Stromal cell of bone marrow (primary cell): Measurements from ENCODE around the gene PIK3R6.
"Not testable (repeated sequence)": the region's sequence is repeated elsewhere in the genome, so short reads cannot be mapped to it uniquely, and the experiment has no call there.

ENCODE experiments used
- DNase-seq: peaks from one replicate; pipeline ENCODE4 v3.0.0-alpha.2; 2012; ENCODE audit warnings: low read depth

Gene PIK3R6

GRCh38 chr17:8875436-8875835, 8.0 kb upstream of the PIK3R6 start:
- no peak for DNase-seq

GRCh38 chr17:8873801-8874715, 6.6 kb upstream of the PIK3R6 start:
- no peak for DNase-seq

GRCh38 chr17:8872705-8873435, 5.4 kb upstream of the PIK3R6 start:
- no peak for DNase-seq

GRCh38 chr17:8872036-8872704, 4.7 kb upstream of the PIK3R6 start:
- DNase-seq, result no peak

GRCh38 chr17:8871081-8871581, 3.7 kb upstream of the PIK3R6 start:
- DNase-seq, result no peak

GRCh38 chr17:8870406-8871040, 3.0 kb upstream of the PIK3R6 start:
- no peak for DNase-seq

GRCh38 chr17:8869114-8869815, 1.8 kb upstream of the PIK3R6 start:
- no peak for DNase-seq

GRCh38 chr17:8868529-8868951, 1.1 kb upstream of the PIK3R6 start:
- no peak for DNase-seq

- DNase-seq, result no peak
These were observed 618 bp upstream of the PIK3R6 start for GRCh38 chr17:8868092-8868491.

GRCh38 chr17:8865811-8866210, 1.7 kb downstream of the PIK3R6 start:
- no peak for DNase-seq

GRCh38 chr17:8865385-8865784, 2.1 kb downstream of the PIK3R6 start:
- no peak for DNase-seq

- no peak for DNase-seq
These were observed 5.0 kb downstream of the PIK3R6 start for GRCh38 chr17:8862213-8863056.

- DNase-seq, result no peak
These were observed 5.8 kb downstream of the PIK3R6 start for GRCh38 chr17:8861495-8862181.

- DNase-seq, result no peak
These were observed 7.6 kb downstream of the PIK3R6 start for GRCh38 chr17:8859804-8860430.

- DNase-seq, result peak; percentile 50
These were observed 8.3 kb downstream of the PIK3R6 start for GRCh38 chr17:8859027-8859803.

- DNase-seq, result peak; percentile 33
These were observed 9.6 kb downstream of the PIK3R6 start for GRCh38 chr17:8857919-8858318.

GRCh38 chr17:8856869-8857575, 10.5 kb downstream of the PIK3R6 start:
- DNase-seq, result no peak

GRCh38 chr17:8856205-8856603, 11.3 kb downstream of the PIK3R6 start:
- DNase-seq, result not testable (repeated sequence)
